Measurements from ENCODE around the gene ZBED5. TPM values are rescaled to one million over a fixed set of nuclear protein-coding genes. Genes with fewer than 3 reads are reported as not detected.
A peak's percentile ranks its signal among the peaks of the same experiment; 100 is the strongest.
"Not testable (repeated sequence)": the region's sequence is repeated elsewhere in the genome, so short reads cannot be mapped to it uniquely, and the experiment has no call there.

Gene ZBED5
- total and polyA plus RNA-seq, 8 donors: 9.0 to 54.7 (median 21.7) TPM

DNA sequence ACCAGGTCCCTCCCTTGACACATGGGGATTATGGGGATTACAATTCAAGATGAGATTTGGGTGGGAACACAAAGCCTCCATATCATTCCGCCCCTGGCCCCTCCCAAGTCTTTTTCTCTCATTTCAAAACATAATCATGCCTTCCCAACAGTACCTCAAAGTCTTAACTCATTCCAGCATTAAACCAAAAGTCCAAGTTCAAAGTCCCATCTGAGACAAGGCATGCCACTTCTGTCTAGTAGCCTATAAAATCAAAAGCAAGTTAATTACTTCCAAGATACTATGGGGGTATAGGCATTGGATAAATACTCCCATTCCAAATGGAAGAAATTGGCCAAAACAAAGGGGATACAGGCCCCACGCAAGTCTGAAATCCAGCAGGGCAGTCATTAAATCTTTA is 29.5 kb downstream of the ZBED5 start:
- intact Hi-C loops (cut with DNase I; ENCODE audit: low total_unique reads): no loop called here
- 71 to 95% (median 91%) methylated on average over 2 of the region's 2 CpGs for WGBS, 5 donors
- no peak for TF ChIP-seq EP300 (IDR thresholded peaks at IDR 0.05)
- no peak for TF ChIP-seq CTCF (IDR thresholded peaks at IDR 0.05)
- TF ChIP-seq POLR2AphosphoS5 (IDR thresholded peaks at IDR 0.05): no peak
- TF ChIP-seq POLR2A (IDR thresholded peaks at IDR 0.05): no peak

DNA sequence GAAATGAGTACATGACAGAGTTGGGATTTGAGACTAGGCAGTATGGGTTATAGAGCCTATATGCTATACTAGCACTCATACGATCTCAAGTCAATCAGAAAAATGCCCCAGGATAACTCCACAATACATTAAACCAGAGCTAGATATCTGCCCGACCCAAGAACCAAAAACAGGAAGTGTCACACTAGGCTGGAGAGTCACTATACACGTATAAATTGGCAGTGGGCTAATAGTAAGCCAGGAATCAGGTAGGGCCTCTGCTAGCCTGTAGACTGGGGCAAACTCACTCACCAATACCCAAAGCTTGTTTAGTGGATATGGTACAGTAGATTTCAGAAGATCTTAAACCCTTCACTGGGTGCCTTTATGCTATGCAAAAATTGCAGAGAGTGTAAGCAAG is 33.0 kb downstream of the ZBED5 start:
- DNase-seq: no peak
- Histone ChIP-seq H3K27me3 (no peaks in the 10 kb centered on the region), H3K4me3 (no peak overlapping the region), H3K36me3 (no peaks in the 10 kb centered on the region), H3K27ac (no peak overlapping the region), H3K4me1 (peaks cover 0 to 7% (median 0%) of the 10 kb centered on the region in 4 donors), H3K9me3 (no peaks in the 10 kb centered on the region)
- TF ChIP-seq POLR2AphosphoS5 (IDR thresholded peaks at IDR 0.05) (no peak), CTCF (IDR thresholded peaks at IDR 0.05) (no peak)
- WGBS, 5 donors: 57 to 69% (median 60%) methylated on average over 3 of the region's 3 CpGs
- intact Hi-C loops (cut with DNase I; ENCODE audit: low total_unique reads): no loop called here

More for the DNA sequence above, 29.5 kb downstream of the ZBED5 start:
- Histone ChIP-seq H3K27me3 (no peaks in the 10 kb centered on the region), H3K27ac (no peak overlapping the region), H3K36me3 (no peaks in the 10 kb centered on the region), H3K9me3 (no peaks in the 10 kb centered on the region), H3K4me3 (no peak overlapping the region), H3K4me1 (peaks cover 0 to 1% (median 0%) of the 10 kb centered on the region in 4 donors)
- DNase-seq: no peak

GRCh38 chr11:10823152-10823579 is 34.7 kb downstream of the ZBED5 start:
- DNase-seq: peak in 1 of 2 donors; percentile 40
- no peaks in the 10 kb centered on the region for H3K36me3 ChIP-seq
- H3K9me3 ChIP-seq: no peaks in the 10 kb centered on the region
- no peak for TF ChIP-seq EP300 (IDR thresholded peaks at IDR 0.05)
- no peak for TF ChIP-seq CTCF (IDR thresholded peaks at IDR 0.05)
- no peak for TF ChIP-seq POLR2A (IDR thresholded peaks at IDR 0.05)
- TF ChIP-seq POLR2AphosphoS5 (IDR thresholded peaks at IDR 0.05): no peak
- H3K27me3 ChIP-seq: no peaks in the 10 kb centered on the region
- H3K4me1 ChIP-seq: peaks cover 0 to 7% (median 0%) of the 10 kb centered on the region in 4 donors
- no peak overlapping the region for H3K4me3 ChIP-seq
- H3K27ac ChIP-seq: peak overlapping the region in 1 of 5 donors; percentile 12
- 37 to 58% (median 51%) methylated on average over 2 of the region's 2 CpGs for WGBS, 5 donors
- intact Hi-C loops (cut with DNase I; ENCODE audit: low total_unique reads): no loop called here

GRCh38 chr11:10822491-10822890 is 35.4 kb downstream of the ZBED5 start:
- H3K27me3 ChIP-seq; H3K4me1 ChIP-seq; H3K4me3 ChIP-seq; H3K9me3 ChIP-seq; H3K36me3 ChIP-seq; intact Hi-C loops (cut with DNase I; ENCODE audit: low total_unique reads); H3K27ac ChIP-seq; DNase-seq: not testable (repeated sequence)
- WGBS, 5 donors: 72 to 95% (median 93%) methylated on average over 3 of the region's 3 CpGs

DNA sequence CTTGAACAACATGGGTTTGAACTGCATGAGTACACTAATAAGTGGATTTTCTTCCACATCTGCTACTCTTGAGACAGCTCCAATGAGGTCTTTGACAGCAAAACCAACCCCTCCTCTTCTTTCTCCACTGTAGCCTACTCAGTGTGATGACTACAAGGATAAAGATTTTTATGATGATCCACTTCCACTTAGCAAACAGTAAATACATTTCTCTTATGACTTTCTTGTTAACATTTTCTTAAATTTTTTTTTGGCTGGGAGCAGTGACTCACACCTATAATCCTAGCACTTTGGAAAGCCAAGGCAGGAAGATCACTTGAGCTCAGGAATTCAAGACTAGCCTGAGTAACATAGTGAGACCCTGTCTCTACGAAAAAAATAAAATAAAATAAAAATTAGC is 39.3 kb downstream of the ZBED5 start:
- DNase-seq: no peak
- 77 to 94% (median 90%) methylated on average over 1 of the region's 1 CpG for WGBS, 5 donors
- intact Hi-C loops (cut with DNase I; ENCODE audit: low total_unique reads): no loop called here
- Histone ChIP-seq H3K27me3 (no peaks in the 10 kb centered on the region), H3K36me3 (no peaks in the 10 kb centered on the region), H3K4me1 (peaks cover 0 to 7% (median 0%) of the 10 kb centered on the region in 4 donors), H3K27ac (no peak overlapping the region), H3K9me3 (no peaks in the 10 kb centered on the region), H3K4me3 (no peak overlapping the region)
- TF ChIP-seq POLR2AphosphoS5 (IDR thresholded peaks at IDR 0.05) (no peak), CTCF (IDR thresholded peaks at IDR 0.05) (no peak), POLR2A (IDR thresholded peaks at IDR 0.05) (no peak), EP300 (IDR thresholded peaks at IDR 0.05) (no peak)

Data from stomach (tissue), 9 donors.